Stomach (tissue), 4 donors: Measurements from ENCODE around the gene PTGFRN.

Experiments used
- POLR2AphosphoS5 ChIP-seq, 3 donors: sonication (generic); formaldehyde crosslinking; IDR thresholded peaks; one replicate each; pipeline ENCODE4 v1.6.1; 2016; ENCODE audit warnings: antibody characterized with exemption in 3 of 3
- TF ChIP-seq, protein P1 (sequence below), 7 experiments: fragments of 450-650 bp in 4 of 7; fragments of 200-600 bp in 3 of 7; sonication (generic) in 3 of 7; IDR thresholded peaks; one replicate each; pipeline ENCODE4 v1.5.1; 2016 to 2019; ENCODE audit warnings: antibody characterized with exemption in 7 of 7, control low read depth in 2 of 7, mild to moderate bottlenecking in 1 of 7

DNA sequence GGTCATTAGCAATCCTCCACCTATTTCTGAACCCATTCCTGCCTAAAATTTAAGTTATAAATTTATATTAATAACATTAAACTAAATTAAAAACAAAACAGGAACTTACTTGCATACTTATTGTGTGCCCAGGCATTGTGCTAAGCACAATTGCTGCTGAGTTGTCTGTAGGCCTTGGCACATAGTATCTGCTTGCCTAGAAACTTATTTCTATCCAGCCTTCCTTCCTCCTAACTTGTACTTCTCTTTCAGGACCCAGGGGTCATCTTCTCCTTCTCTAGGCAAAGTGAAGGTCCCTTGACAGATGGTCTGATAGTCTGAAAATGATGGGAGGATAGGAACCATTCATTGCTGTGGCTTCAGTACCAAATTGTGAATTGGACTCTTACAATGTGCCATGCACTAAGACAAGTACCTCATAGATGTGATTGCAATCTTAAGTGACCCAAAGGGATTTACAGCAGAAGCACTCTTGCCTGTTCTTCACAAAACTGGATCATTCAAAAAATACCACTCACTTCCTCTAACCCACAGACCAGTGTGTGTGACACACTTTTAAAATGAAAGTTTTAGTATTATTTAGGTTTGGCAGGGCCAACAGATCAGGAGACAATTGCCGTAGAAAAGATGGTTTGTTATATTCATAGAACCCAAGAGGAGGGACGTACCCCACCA, 81.6 kb downstream of the PTGFRN start:
- no peak for TF ChIP-seq POLR2AphosphoS5 (IDR thresholded peaks at IDR 0.05)
- TF ChIP-seq, protein P1, sequence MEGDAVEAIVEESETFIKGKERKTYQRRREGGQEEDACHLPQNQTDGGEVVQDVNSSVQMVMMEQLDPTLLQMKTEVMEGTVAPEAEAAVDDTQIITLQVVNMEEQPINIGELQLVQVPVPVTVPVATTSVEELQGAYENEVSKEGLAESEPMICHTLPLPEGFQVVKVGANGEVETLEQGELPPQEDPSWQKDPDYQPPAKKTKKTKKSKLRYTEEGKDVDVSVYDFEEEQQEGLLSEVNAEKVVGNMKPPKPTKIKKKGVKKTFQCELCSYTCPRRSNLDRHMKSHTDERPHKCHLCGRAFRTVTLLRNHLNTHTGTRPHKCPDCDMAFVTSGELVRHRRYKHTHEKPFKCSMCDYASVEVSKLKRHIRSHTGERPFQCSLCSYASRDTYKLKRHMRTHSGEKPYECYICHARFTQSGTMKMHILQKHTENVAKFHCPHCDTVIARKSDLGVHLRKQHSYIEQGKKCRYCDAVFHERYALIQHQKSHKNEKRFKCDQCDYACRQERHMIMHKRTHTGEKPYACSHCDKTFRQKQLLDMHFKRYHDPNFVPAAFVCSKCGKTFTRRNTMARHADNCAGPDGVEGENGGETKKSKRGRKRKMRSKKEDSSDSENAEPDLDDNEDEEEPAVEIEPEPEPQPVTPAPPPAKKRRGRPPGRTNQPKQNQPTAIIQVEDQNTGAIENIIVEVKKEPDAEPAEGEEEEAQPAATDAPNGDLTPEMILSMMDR (IDR thresholded peaks at IDR 0.05), result no peak
